ENCODE measurements around the gene CREB5.
"Not testable (repeated sequence)": the region's sequence is repeated elsewhere in the genome, so short reads cannot be mapped to it uniquely, and the experiment has no call there.

The CREB5 gene

GRCh38 chr7:28582226-28582625, 169.9 kb downstream of the CREB5 start:
- no peak for DNase-seq (ENCODE audit: low read depth)

- DNase-seq (ENCODE audit: low read depth): no peak
Measured at GRCh38 chr7:28584235-28584634, 171.9 kb downstream of the CREB5 start.

- DNase-seq (ENCODE audit: low read depth): no peak
Measured at GRCh38 chr7:28586736-28587135, 174.4 kb downstream of the CREB5 start.

- DNase-seq (ENCODE audit: low read depth): no peak
Measured at GRCh38 chr7:28587211-28587610, 174.9 kb downstream of the CREB5 start.

GRCh38 chr7:28588602-28589001, 176.3 kb downstream of the CREB5 start:
- no peak for DNase-seq (ENCODE audit: low read depth)

GRCh38 chr7:28591041-28591674, 178.8 kb downstream of the CREB5 start:
- DNase-seq (ENCODE audit: low read depth): no peak

GRCh38 chr7:28591725-28592349, 179.5 kb downstream of the CREB5 start:
- DNase-seq (ENCODE audit: low read depth): no peak

GRCh38 chr7:28592861-28593260, 180.5 kb downstream of the CREB5 start:
- DNase-seq (ENCODE audit: low read depth): no peak

- no peak for DNase-seq (ENCODE audit: low read depth)
Measured at GRCh38 chr7:28595076-28595475, 182.8 kb downstream of the CREB5 start.

- no peak for DNase-seq (ENCODE audit: low read depth)
Measured at GRCh38 chr7:28595801-28596200, 183.5 kb downstream of the CREB5 start.

GRCh38 chr7:28596245-28596935, 184.1 kb downstream of the CREB5 start:
- DNase-seq (ENCODE audit: low read depth): no peak

- DNase-seq (ENCODE audit: low read depth): no peak
Measured at GRCh38 chr7:28597284-28597683, 185.0 kb downstream of the CREB5 start.

- not testable (repeated sequence) for DNase-seq (ENCODE audit: low read depth)
Measured at GRCh38 chr7:28598037-28598436, 185.7 kb downstream of the CREB5 start.

- no peak for DNase-seq (ENCODE audit: low read depth)
Measured at GRCh38 chr7:28598586-28598985, 186.3 kb downstream of the CREB5 start.

GRCh38 chr7:28599411-28599810, 187.1 kb downstream of the CREB5 start:
- no peak for DNase-seq (ENCODE audit: low read depth)

- DNase-seq (ENCODE audit: low read depth): no peak
Measured at GRCh38 chr7:28602282-28602681, 190.0 kb downstream of the CREB5 start.

- DNase-seq (ENCODE audit: low read depth): no peak
Measured at GRCh38 chr7:28605427-28606085, 193.2 kb downstream of the CREB5 start.

- DNase-seq (ENCODE audit: low read depth): no peak
Measured at GRCh38 chr7:28606421-28606820, 194.1 kb downstream of the CREB5 start.

- no peak for DNase-seq (ENCODE audit: low read depth)
Measured at GRCh38 chr7:28607855-28608193, 195.5 kb downstream of the CREB5 start.

- no peak for DNase-seq (ENCODE audit: low read depth)
Measured at GRCh38 chr7:28608237-28608656, 195.9 kb downstream of the CREB5 start.

- no peak for DNase-seq (ENCODE audit: low read depth)
Measured at GRCh38 chr7:28608731-28609130, 196.4 kb downstream of the CREB5 start.

- no peak for DNase-seq (ENCODE audit: low read depth)
Measured at GRCh38 chr7:28609608-28610007, 197.3 kb downstream of the CREB5 start.

GRCh38 chr7:28611399-28611897, 199.1 kb downstream of the CREB5 start:
- DNase-seq (ENCODE audit: low read depth): not testable (repeated sequence)

Measured in non-pigmented ciliary epithelial cell (primary cell).